HG02973 (cell line): ENCODE measurements around the gene ITGB1.
"Not testable (repeated sequence)": the region's sequence is repeated elsewhere in the genome, so short reads cannot be mapped to it uniquely, and the experiment has no call there.

ENCODE experiments used
- ATAC-seq: cut with Tn5 transposase; IDR thresholded peaks from one replicate; pipeline ENCODE4 v1.9.1; 2021; ENCODE audit warnings: moderate library complexity; ENCODE audit not compliant: unreplicated experiment

ITGB1 gene

GRCh38 chr10:32939296-32940111, 18.5 kb downstream of the ITGB1 start:
- no peak for ATAC-seq

DNA sequence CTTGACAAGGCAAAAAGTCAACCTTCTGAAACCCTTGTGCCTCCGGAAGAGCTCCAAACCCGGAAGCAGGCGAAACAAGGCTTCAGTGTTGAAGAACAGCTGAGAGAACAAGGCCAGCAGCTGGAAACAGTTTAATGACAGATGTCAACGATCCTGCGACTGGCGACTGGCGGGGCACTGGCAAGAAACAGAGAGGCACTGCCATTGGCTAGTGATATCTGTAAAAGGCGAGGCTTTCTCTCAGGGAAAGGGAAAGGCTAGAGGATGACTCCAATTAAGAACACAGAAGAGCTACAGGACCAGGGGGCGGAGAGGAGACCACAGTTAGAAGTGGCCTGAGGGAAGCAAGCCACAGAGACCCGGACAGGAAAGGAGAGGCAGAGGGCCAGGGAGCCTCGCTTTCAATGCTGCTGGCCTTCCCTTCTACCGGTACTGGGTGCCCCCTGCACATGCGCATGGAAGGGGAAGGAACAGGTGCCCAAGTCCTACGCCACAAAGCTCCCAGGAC, 19.4 kb downstream of the ITGB1 start:
- no peak for ATAC-seq

GRCh38 chr10:32937911-32938424, 20.1 kb downstream of the ITGB1 start:
- no peak for ATAC-seq

DNA sequence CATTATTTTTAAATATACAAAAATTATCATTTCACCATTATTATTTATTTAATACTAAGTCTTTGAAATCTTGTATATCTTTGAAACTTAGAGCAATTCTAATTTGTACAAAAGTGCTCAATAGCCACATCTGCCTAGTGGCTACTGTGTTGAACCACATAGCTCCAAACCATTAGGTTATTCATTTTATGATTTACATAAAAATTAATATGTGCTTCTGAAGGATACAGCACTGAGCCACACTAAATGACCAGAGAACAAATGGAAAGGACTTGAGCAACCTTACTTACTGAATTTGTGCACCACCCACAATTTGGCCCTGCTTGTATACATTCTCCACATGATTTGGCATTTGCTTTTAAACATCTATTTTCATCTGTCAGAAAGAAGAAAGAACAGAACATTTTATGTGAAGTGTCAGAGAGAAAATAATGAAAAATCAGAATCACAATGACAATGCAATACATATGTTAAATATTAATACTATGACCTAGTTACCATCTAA, 25.8 kb downstream of the ITGB1 start:
- ATAC-seq: no peak

DNA sequence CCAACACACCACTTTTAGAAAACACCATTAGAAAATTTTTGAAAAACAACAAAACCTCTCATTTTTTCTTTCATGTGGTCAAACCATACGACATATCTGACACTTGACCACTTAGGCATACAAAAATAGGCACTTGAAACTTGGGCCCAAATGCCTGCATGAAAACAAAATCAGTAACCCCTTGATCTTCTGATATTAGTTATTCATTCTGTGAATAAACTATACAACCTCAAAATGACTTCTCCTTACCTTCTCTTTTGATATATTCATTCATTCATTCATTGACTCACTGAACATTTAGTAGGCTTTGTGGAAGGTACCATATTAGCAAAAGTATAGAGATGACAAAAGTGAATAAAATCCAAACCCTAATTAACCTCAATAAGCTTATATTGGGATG, 26.4 kb downstream of the ITGB1 start:
- ATAC-seq: no peak

- ATAC-seq: no peak
Measured at GRCh38 chr10:32930036-32930435, 28.0 kb downstream of the ITGB1 start.

DNA sequence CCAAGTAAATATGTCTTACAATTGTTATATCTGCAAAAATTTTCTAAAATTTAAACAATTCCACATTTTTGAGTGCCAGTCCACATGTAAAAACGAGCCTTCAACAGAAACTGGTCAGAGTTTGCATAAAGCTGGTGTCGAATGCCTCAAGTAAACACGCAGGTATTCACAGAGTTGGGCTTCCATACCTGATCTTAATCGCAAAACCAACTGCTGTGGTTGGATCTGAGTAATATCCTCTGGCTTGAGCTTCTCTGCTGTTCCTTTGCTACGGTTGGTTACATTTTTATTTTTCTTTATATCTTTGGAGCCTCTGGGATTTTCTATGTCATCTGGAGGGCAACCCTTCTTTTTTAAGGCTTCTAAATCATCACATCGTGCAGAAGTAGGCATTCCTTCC, 28.4 kb downstream of the ITGB1 start:
- no peak for ATAC-seq

DNA sequence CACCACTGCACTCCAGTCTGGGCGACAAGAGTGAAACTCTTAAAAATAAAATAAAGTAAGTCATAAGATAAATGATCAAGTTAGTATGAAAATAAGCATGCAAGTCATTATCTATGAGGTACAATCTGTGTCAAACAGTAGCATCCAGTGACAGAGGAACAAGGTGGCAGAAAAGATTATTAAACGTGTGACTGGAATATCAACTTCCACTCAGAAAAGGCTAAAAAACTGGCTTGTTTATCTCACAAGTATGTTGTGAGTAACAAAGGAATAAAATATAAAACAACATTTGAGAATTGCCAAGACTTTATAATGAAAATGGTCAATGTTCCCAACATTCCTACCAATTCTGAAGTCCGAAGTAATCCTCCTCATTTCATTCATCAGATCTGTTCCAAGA, 30.3 kb downstream of the ITGB1 start:
- ATAC-seq: no peak

- no peak for ATAC-seq
Measured at GRCh38 chr10:32923849-32924248, 34.2 kb downstream of the ITGB1 start.

DNA sequence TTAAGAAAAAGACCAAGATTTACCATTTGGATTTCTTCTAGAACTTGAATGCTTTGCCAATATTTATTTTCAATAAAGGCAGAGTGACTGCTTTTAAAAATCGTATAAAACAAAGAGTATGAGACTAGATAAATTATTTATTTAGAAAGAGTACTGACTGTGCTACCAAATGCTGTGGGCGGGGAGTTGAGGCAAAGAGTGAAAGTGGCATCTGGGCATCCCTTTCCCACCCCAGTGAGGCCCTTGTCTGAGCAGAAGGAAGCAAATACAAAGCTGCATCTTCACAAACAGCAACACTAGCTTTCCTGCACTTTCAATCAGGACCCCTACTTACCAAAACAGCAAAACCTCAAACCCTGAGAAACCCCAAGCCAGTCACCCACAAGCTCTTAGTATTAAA, 34.9 kb downstream of the ITGB1 start:
- no peak for ATAC-seq

- no peak for ATAC-seq
Measured at GRCh38 chr10:32922170-32922569, 35.9 kb downstream of the ITGB1 start.

GRCh38 chr10:32917817-32918216, 40.2 kb downstream of the ITGB1 start:
- not testable (repeated sequence) for ATAC-seq

DNA sequence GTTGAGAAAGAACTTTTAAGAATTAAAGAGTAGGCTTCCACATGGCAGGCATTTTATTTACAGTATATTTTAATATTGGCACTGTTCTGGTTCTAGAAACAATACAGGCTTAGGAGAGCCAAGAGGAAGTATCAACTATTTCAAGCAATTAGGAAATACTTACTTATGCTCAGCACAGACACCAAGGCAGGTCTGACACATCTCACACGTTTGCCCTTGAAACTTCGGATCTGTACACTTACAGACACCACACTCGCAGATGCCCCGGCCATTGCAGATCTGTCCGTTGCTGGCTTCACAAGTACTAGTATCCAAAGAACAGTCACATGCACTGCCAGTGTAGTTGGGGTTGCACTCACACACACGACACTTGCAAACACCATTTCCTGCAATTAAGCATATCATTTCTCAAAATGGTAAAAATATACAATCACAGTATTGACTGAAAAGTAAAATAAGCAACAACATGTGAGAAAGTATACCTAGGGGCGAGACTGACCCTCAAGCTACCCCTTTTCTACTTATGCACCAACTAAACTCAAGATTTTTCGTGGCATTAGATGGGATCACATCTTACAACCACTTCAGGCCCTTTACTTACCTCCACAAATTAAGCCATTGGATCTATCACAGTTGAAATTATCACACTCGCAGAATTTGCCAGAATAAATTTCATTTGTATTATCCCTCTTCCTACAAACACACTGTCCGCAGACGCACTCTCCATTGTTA, 46.6 kb downstream of the ITGB1 start:
- ATAC-seq: no peak

DNA sequence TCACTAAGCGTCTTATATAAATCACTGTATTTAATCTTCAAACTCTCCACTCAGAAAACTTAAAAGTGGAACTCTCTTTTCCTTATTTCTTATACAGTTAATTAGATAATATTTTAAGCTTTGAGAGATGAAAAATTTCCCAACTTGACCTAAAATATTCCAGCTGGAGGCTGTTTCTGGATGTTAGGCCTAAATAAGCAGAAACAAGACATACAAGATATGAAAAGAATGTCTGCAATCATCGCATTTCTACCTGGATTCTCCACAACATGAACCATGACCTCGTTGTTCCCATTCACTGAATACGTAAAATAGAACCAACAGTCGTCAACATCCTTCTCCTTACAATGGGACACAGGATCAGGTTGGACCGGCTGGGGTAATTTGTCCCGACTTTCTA, 48.1 kb downstream of the ITGB1 start:
- not testable (repeated sequence) for ATAC-seq

GRCh38 chr10:32909456-32909855, 48.6 kb downstream of the ITGB1 start:
- ATAC-seq: no peak

DNA sequence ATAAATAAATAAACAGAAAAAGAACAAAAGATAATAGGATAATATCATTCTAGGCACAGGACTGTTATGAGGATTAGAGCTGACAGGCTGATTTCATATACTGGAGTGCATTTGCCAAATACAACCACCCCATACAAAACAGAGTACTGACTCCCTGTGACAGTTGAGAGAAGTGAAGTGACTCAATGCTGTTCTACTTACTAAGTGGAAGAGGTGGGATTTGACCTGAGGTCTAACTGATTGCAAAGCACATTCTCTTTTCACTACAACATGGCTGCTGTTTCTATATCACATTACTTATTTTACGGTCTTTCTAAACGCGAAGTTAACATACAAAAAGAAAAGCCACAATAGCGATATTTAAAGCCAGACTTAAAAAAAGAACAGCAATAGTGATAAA, 51.4 kb downstream of the ITGB1 start:
- ATAC-seq: no peak

- ATAC-seq: no peak
Measured at GRCh38 chr10:32905466-32905865, 52.6 kb downstream of the ITGB1 start.

GRCh38 chr10:32901815-32902214, 56.2 kb downstream of the ITGB1 start:
- ATAC-seq: no peak

GRCh38 chr10:32895200-32895968, 62.6 kb downstream of the ITGB1 start:
- ATAC-seq: not testable (repeated sequence)

GRCh38 chr10:32893916-32894664, 63.9 kb downstream of the ITGB1 start:
- no peak for ATAC-seq
